SK-N-SH (cell line): ENCODE data around the gene SV2C. TPM values are rescaled to one million over a fixed set of nuclear protein-coding genes. Genes with fewer than 3 reads are reported as not detected.
"Not testable (repeated sequence)": the region's sequence is repeated elsewhere in the genome, so short reads cannot be mapped to it uniquely, and the experiment has no call there.

Experiments
- CTCF ChIA-PET: fragments of 300-600, 350-600 bp; formaldehyde crosslinking; extraction: SDS; loops from one replicate; lab custom pipeline; 2021; lab: Yijun Ruan, JAX
- POLR2A ChIA-PET: fragments of 350-600 bp; sonication (Branson Sonifier 250); formaldehyde crosslinking; extraction: SDS; loops from one replicate; lab custom pipeline; 2020; ENCODE audit warnings: antibody characterized with exemption, inconsistent platforms; lab: Yijun Ruan, JAX
- DNase-seq: peaks from one replicate; pipeline ENCODE4 v3.0.0; 2012
- H2AFZ ChIP-seq: fragments of 200-600 bp; sonication (generic); 2 replicates; pipeline ENCODE4 v1.8.1; 2016; ENCODE audit warnings: antibody characterized with exemption, mild to moderate bottlenecking, low read depth
- H3F3A ChIP-seq: fragments of 200-600 bp; sonication (generic); replicated peaks from 2 replicates; pipeline ENCODE3; 2016; ENCODE audit warnings: antibody characterized with exemption, mild to moderate bottlenecking; ENCODE audit not compliant: insufficient read depth
- H3K27ac ChIP-seq, 2 experiments: fragments of 200-500 bp in 1 of 2; fragments of 200-600 bp in 1 of 2; sonication (Bioruptor generic) in 1 of 2; sonication (generic), shearing (Covaris generic) in 1 of 2; 2 replicates each; pipeline versions ENCODE4 v1.5.1 to v1.6.1; 2014 to 2016; ENCODE audit warnings: low read depth in 2 of 2, inconsistent platforms in 1 of 2, low read length in 1 of 2, mild to moderate bottlenecking in 1 of 2, mixed read lengths in 1 of 2
- H3K27me3 ChIP-seq: fragments of 200-600 bp; sonication (generic), shearing (Covaris generic); 2 replicates; pipeline ENCODE4 v1.6.1; 2016; ENCODE audit warnings: mixed run types; ENCODE audit not compliant: insufficient read depth
- H3K36me3 ChIP-seq, 2 experiments: fragments of 200-500 bp in 1 of 2; fragments of 200-600 bp in 1 of 2; sonication (Bioruptor generic) in 1 of 2; sonication (generic) in 1 of 2; replicated peaks in 1 of 2; 2 replicates each; pipeline versions ENCODE3 to v1.5.1; 2014 to 2016; ENCODE audit warnings: low read length in 1 of 2, mild to moderate bottlenecking in 1 of 2; ENCODE audit not compliant: insufficient read depth in 2 of 2, control insufficient read depth in 1 of 2
- H3K4me1 ChIP-seq, 2 experiments: fragments of 200-500 bp in 1 of 2; fragments of 200-600 bp in 1 of 2; sonication (Bioruptor generic) in 1 of 2; sonication (generic), shearing (Covaris generic) in 1 of 2; 2 replicates each; pipeline versions ENCODE4 v1.5.1 to v1.6.1; 2014 to 2016; ENCODE audit warnings: low read depth in 1 of 2, low read length in 1 of 2, mixed run types in 1 of 2; ENCODE audit not compliant: insufficient read depth in 2 of 2, control insufficient read depth in 1 of 2
- H3K4me2 ChIP-seq: fragments of 200-600 bp; sonication (generic), shearing (Covaris generic); 2 replicates; pipeline ENCODE4 v1.6.1; 2017; ENCODE audit warnings: mixed run types
- H3K4me3 ChIP-seq, 2 experiments: fragments of 200-500 bp in 1 of 2; fragments of 200-600 bp in 1 of 2; sonication (Bioruptor generic) in 1 of 2; sonication (generic), shearing (Covaris generic) in 1 of 2; 2 replicates each; pipeline versions ENCODE4 v1.5.1 to v1.8.1; 2014 to 2016; ENCODE audit warnings: low read depth in 2 of 2, inconsistent platforms in 1 of 2, low read length in 1 of 2, mild to moderate bottlenecking in 1 of 2, mixed read lengths in 1 of 2, moderate library complexity in 1 of 2
- H3K79me2 ChIP-seq: fragments of 200-600 bp; sonication (generic); 2 replicates; pipeline ENCODE4 v1.8.1; 2017; ENCODE audit warnings: mild to moderate bottlenecking; ENCODE audit not compliant: insufficient read depth
- H3K9ac ChIP-seq: fragments of 200-600 bp; sonication (generic); 2 replicates; pipeline ENCODE4 v1.6.1; 2017; ENCODE audit warnings: mixed run types
- H3K9me2 ChIP-seq: fragments of 200-600 bp; sonication (generic); 2 replicates; pipeline ENCODE4 v1.6.1; 2017; ENCODE audit warnings: mixed run types
- H3K9me3 ChIP-seq: fragments of 200-600 bp; sonication (generic); 2 replicates; pipeline ENCODE4 v1.6.1; 2017; ENCODE audit warnings: mixed run types, mild to moderate bottlenecking, moderate library complexity
- H4K20me1 ChIP-seq: fragments of 200-600 bp; sonication (generic); 2 replicates; pipeline ENCODE4 v1.6.1; 2017; ENCODE audit warnings: mild to moderate bottlenecking, mixed run types; ENCODE audit not compliant: insufficient read depth
- CTCF ChIP-seq: fragments of 200-600 bp; sonication (generic); IDR thresholded peaks from 2 replicates; pipeline ENCODE4 v1.6.1; 2017; ENCODE audit warnings: antibody characterized with exemption, mild to moderate bottlenecking, moderate library complexity
- NFIC ChIP-seq: IDR thresholded peaks from 2 replicates; pipeline ENCODE4 v1.4.0; 2012; ENCODE audit warnings: borderline replicate concordance
- NRF1 ChIP-seq: IDR thresholded peaks from 2 replicates; pipeline ENCODE4 v1.6.1; 2012; ENCODE audit warnings: low read depth, mild to moderate bottlenecking, low read length
- RAD21 ChIP-seq: IDR thresholded peaks from 2 replicates; pipeline ENCODE4 v1.6.1; 2012; ENCODE audit warnings: mild to moderate bottlenecking, low read length
- RXRA ChIP-seq: IDR thresholded peaks from 2 replicates; pipeline ENCODE4 v1.4.0; 2012; ENCODE audit warnings: low read depth, mild to moderate bottlenecking, borderline replicate concordance
- SMC3 ChIP-seq: IDR thresholded peaks from 2 replicates; pipeline ENCODE4 v1.6.1; 2012; ENCODE audit warnings: low read depth, low read length, improper control_type of control experiment
- YY1 ChIP-seq: IDR thresholded peaks from 2 replicates; pipeline ENCODE4 v1.4.0; 2012; ENCODE audit warnings: low read depth, mild to moderate bottlenecking
- WGBS: methylation state at CpG from one replicate; pipeline ENCODE4 v1.1.6; 2017; ENCODE audit warnings: low lambda C conversion rate; 5-methylcytosine and 5-hydroxymethylcytosine counted together
- polyA plus RNA-seq, 3 experiments: library from polyadenylated mRNA; depleted of rRNA; stranded (reverse); fragments of >200 nt; gene quantifications; 2 replicates each; pipeline ENCODE4 v1.2.3, GENCODE V29; 2012

SV2C gene
- polyA plus RNA-seq, 1 of the 3 experiments (the other 2 are of a cell fraction), result 0.05 TPM

DNA sequence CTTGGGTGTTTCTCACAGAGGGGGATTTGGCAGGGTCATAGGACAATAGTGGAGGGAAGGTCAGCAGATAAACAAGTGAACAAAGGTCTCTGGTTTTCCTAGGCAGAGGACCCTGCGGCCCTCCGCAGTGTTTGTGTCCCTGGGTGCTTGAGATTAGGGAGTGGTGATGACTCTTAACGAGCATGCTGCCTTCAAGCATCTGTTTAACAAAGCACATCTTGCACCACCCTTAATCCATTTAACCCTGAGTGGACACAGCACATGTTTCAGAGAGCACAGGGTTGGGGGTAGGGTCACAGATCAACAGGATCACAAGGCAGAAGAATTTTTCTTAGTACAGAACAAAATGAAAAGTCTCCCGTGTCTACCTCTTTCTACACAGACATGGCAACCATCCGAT is 252.3 kb downstream of the SV2C start:
- H3K27ac ChIP-seq, H3K79me2 ChIP-seq, DNase-seq, POLR2A ChIA-PET, H3K36me3 ChIP-seq, H3K9me3 ChIP-seq, H3K4me3 ChIP-seq, H2AFZ ChIP-seq, H3K9me2 ChIP-seq, H3K27me3 ChIP-seq, H3K9ac ChIP-seq, H3K4me2 ChIP-seq, H4K20me1 ChIP-seq, H3F3A ChIP-seq: not testable (repeated sequence)
- peaks cover 0 to 13% of the 10 kb centered on the region in 2 experiments; a peak in 1 of 4 replicates for H3K4me1 ChIP-seq
- CTCF ChIA-PET, result interaction anchor here (1.0 kb wide), 1 partner anchor 10 kb away, joined by 4 read pairs; no protein-coding TSS in a partner anchor
- 75% methylated on average over 2 of the region's 5 CpGs for WGBS

DNA sequence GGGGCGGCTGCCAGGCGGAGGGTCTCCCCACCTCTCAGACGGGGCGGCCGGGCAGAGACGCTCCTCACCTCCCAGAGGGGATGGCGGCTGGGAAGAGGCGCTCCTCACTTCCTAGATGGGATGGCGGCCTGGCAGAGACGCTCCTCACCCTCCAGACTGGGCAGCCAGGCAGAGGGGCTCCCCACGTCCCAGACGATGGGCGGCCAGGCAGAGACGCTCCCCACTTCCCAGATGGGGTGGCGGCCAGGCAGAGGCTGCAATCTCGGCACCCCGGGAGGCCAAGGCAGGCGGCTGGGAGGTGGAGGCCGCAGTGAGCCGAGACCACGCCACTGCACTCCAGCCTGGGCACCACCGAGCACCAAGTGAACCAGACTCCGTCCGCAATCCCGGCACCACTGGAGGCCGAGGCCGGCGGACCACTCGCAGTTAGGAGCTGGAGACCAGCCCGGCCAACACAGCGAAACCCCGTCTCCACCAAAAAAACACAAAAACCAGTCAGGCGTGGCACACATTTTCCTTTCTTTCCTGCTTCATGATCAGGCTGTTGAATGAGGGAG is 253.1 kb downstream of the SV2C start:
- H3F3A ChIP-seq, H3K9ac ChIP-seq, H3K27ac ChIP-seq, H3K9me2 ChIP-seq, H3K79me2 ChIP-seq, H3K4me3 ChIP-seq, CTCF ChIA-PET, DNase-seq, H3K36me3 ChIP-seq, POLR2A ChIA-PET, H2AFZ ChIP-seq, H4K20me1 ChIP-seq, H3K27me3 ChIP-seq, H3K4me2 ChIP-seq, H3K9me3 ChIP-seq: not testable (repeated sequence)
- 80% methylated on average over 1 of the region's 33 CpGs for WGBS
- H3K4me1 ChIP-seq, result peaks cover 0 to 11% of the 10 kb centered on the region in 2 experiments; a peak in 1 of 4 replicates

DNA sequence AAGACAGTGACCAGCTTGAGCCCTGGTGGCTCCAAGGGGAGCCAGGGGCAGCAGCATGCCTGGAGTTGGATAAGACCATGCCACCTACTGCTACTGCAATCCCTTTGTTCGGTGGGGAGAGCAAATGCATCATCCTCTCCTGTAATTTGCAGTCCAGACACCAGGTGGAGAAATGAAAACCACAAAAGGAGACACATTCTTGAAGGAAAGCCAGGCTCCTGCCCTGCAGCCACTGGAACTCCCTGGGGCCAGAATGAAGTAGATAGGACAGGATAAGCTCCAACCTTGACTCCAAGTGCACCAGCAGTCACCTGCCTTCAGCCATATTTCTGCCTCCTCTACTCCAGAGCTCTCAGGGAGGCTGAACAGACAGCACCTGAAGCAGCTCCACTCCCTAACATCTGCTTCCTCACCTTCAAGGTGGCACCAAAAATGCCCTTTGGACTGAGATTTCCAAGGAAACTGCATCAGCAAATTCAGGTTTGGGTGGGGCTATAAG is 254.8 kb downstream of the SV2C start:
- DNase-seq, result peak; percentile 52
- Histone ChIP-seq H3K36me3 (no peaks in the 10 kb centered on the region), H3K9ac (no peak overlapping the region), H3K4me2 (no peak overlapping the region), H3K27me3 (no peaks in the 10 kb centered on the region), H3K9me3 (no peaks in the 10 kb centered on the region), H3K9me2 (no peaks in the 10 kb centered on the region), H3K4me1 (peaks cover 0 to 8% of the 10 kb centered on the region in 2 experiments; a peak in 1 of 4 replicates), H2AFZ (no peak overlapping the region), H3K27ac (no peak overlapping the region), H3F3A (no peaks in the 10 kb centered on the region), H4K20me1 (no peaks in the 10 kb centered on the region), H3K4me3 (no peak overlapping the region), H3K79me2 (no peaks in the 10 kb centered on the region)
- 0% methylated on average over 1 of the region's 1 CpG for WGBS
- ChIA-PET CTCF (interaction anchor here (1.0 kb wide), 3 partner anchors 13 to 759 kb away, joined by 3 read pairs; no protein-coding TSS in a partner anchor), POLR2A (no interaction called here)
- TF ChIP-seq RXRA (no peak), YY1 (no peak), RAD21 (peak; percentile 46), NRF1 (no peak), NFIC (peak; percentile 25; the same call in 1 of the 2 replicates), CTCF (peak; percentile 49), SMC3 (peak; percentile 68)
